Gastrocnemius medialis (tissue), 4 donors: Measurements from ENCODE around the gene LRRC1. TPM values are rescaled to one million over a fixed set of nuclear protein-coding genes. Genes with fewer than 3 reads are reported as not detected.

Source experiments
- ATAC-seq, 2 donors: fragments of 150-250 bp; one replicate each; pipeline ENCODE4 v1.9.1; 2016
- DNase-seq, 2 donors: peaks; one replicate each; pipeline ENCODE4 v3.0.0-alpha.2; 2019
- H3K27ac ChIP-seq, 4 donors: fragments of 200-600 bp; sonication (generic); 1 replicate in 1 of 4; 2 replicates in 3 of 4; pipeline ENCODE4 v1.5.1; 2016 to 2018; ENCODE audit warnings: mild to moderate bottlenecking in 2 of 4, moderate library complexity in 1 of 4
- H3K27me3 ChIP-seq, 3 donors: fragments of 200-600 bp; sonication (generic) in 2 of 3; 1 replicate in 1 of 3; 2 replicates in 2 of 3; pipeline versions ENCODE4 v1.5.1 to v1.6.0; 2016 to 2019; ENCODE audit warnings: mild to moderate bottlenecking in 1 of 3, moderate library complexity in 1 of 3
- H3K36me3 ChIP-seq, 2 donors: fragments of 200-600 bp; sonication (generic) in 1 of 2; one replicate each; pipeline ENCODE4 v1.5.1; 2017 to 2018
- H3K4me1 ChIP-seq, 2 donors: fragments of 200-600 bp; sonication (generic) in 1 of 2; one replicate each; pipeline ENCODE4 v1.5.1; 2016 to 2017; ENCODE audit warnings: mild to moderate bottlenecking in 2 of 2
- H3K4me3 ChIP-seq, 4 donors: fragments of 200-600 bp; sonication (generic) in 3 of 4; 1 replicate in 1 of 4; 2 replicates in 3 of 4; pipeline ENCODE4 v1.5.1; 2016 to 2019; ENCODE audit warnings: mild to moderate bottlenecking in 2 of 4
- H3K9me3 ChIP-seq, 3 donors: fragments of 200-600 bp; sonication (generic) in 2 of 3; 1 replicate in 1 of 3; 2 replicates in 2 of 3; pipeline ENCODE4 v1.5.1; 2016 to 2019
- CTCF ChIP-seq, 5 experiments: fragments of 450-650 bp in 3 of 5; fragments of 200-600 bp in 2 of 5; sonication (generic) in 2 of 5; IDR thresholded peaks in 4 of 5; conservative IDR thresholded peaks in 1 of 5; 1 replicate in 4 of 5; 2 replicates in 1 of 5; pipeline ENCODE4 v1.5.1; 2016 to 2019; ENCODE audit warnings: antibody characterized with exemption in 5 of 5, mild to moderate bottlenecking in 3 of 5, moderate library complexity in 3 of 5
- POLR2A ChIP-seq, 2 donors: fragments of 450-650 bp; IDR thresholded peaks; one replicate each; pipeline ENCODE4 v1.6.1; 2017; ENCODE audit warnings: antibody characterized with exemption in 2 of 2, mild to moderate bottlenecking in 2 of 2, moderate library complexity in 2 of 2
- in situ Hi-C, 4 donors: fragments of 200-750 bp; cut with MboI; loops; one replicate each; pipeline versions ENCODE4 v1.15.0 to v1.8.0; 2017; ENCODE audit warnings: low sequenced_read_pairs in 4 of 4
- intact Hi-C: fragments of 100-400 bp; cut with DNase I; formaldehyde crosslinking; loops from one replicate; pipeline ENCODE4 v1.15.1; 2023; ENCODE audit warnings: low total_unique reads
- total RNA-seq, 4 donors: library from RNA; depleted of rRNA; stranded (reverse); fragments of >200 nt; gene quantifications; one replicate each; pipeline versions ENCODE4 v1.1.0 to v1.2.3, GENCODE V29; 2016

LRRC1 gene
- total RNA-seq, 4 donors from 2014 or later = 0.67 to 8.5 (median 2.4) TPM

DNA sequence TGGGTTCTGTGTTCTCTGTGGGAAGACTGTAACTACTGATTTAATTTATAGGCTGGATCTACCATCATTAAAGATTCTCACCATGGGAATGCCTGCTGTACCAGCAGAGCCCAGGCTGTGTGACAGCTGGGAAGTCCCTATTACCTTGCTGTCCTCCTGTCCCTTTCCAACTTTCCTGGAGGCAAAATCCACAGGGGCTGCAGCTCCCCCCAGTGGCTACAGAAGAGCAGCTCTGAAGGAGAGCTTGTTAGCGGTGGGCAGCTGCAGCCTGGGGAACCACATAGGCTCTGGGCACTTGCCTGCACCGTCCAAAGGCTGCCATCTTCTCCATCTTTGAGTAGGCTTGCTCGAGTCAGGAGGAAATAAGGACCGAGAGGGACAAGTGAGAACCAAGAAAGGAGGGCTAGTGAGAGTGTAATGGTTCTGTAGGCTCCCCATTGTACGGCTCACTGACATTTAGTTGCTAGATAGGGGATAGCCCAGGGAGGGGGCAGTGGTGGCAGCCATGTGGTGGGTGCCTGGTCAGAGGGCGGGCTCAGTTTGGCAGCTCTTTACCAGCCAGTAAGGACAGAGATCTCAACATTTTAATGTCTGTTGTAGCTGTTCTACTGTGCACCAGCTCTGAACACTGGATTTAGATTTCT, 161.4 kb downstream of the LRRC1 start:
- TF ChIP-seq POLR2A (IDR thresholded peaks at IDR 0.05) (no peak), CTCF (IDR thresholded peaks at IDR 0.05 in 4 of 5, conservative IDR thresholded peaks at IDR 0.05 in 1 of 5) (peak in 3 of 5 experiments; percentile 30 to 42 (median 35))
- Histone ChIP-seq H3K4me3 (no peak overlapping the region), H3K36me3 (no peaks in the 10 kb centered on the region), H3K9me3 (no peaks in the 10 kb centered on the region), H3K27ac (no peak overlapping the region), H3K27me3 (no peaks in the 10 kb centered on the region), H3K4me1 (no peaks in the 10 kb centered on the region)
- ATAC-seq = peak; percentile 47 to 74
- intact Hi-C loops (loop anchor here (10.0 kb wide), 1 partner anchor 161 kb away; the partner anchor contains the start of gene LRRC1), in situ Hi-C loops (loop anchor here in 2 of 4 donors (25.0 kb wide), 1 partner anchor 1281 kb away; no protein-coding TSS in a partner anchor)
- peak in 1 of 2 donors; percentile 23 for DNase-seq

- no peaks in the 10 kb centered on the region for H3K9me3 ChIP-seq
- H3K4me1 ChIP-seq = no peaks in the 10 kb centered on the region
- in situ Hi-C loops = loop anchor here in 2 of 4 donors (25.0 kb wide), 1 partner anchor 1280 kb away; no protein-coding TSS in a partner anchor
- H3K27ac ChIP-seq = no peak overlapping the region
- DNase-seq (no peak), ATAC-seq (no peak)
- TF ChIP-seq POLR2A (IDR thresholded peaks at IDR 0.05) (no peak), CTCF (IDR thresholded peaks at IDR 0.05 in 4 of 5, conservative IDR thresholded peaks at IDR 0.05 in 1 of 5) (no peak)
- no peaks in the 10 kb centered on the region for H3K36me3 ChIP-seq
- no peaks in the 10 kb centered on the region for H3K27me3 ChIP-seq
- no peak overlapping the region for H3K4me3 ChIP-seq
- intact Hi-C loops = loop anchor here (10.0 kb wide), 1 partner anchor 162 kb away; the partner anchor contains the start of gene LRRC1
Measured at GRCh38 chr6:53956804-53957203, 162.0 kb downstream of the LRRC1 start.

DNA sequence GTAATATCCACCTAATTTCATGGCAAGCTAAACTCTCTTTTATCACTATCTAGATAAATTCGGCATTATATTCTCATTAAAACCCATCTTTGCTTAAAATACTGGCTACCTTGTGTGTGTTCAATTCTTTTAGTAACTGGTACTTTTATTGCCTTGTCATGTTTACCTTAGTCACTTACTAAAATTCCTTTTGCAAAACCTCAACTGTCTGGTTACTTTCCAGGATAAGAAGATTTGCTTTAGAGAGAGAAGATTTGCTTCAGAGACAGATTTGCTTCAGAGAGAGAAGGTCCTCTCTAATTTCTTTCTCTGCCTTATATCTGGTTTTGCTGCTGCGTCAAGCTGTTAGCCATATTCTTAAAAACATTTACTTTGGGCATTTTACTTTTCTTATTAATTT, 164.9 kb downstream of the LRRC1 start:
- Histone ChIP-seq H3K4me1 (no peaks in the 10 kb centered on the region), H3K27ac (no peak overlapping the region), H3K9me3 (no peaks in the 10 kb centered on the region), H3K27me3 (no peaks in the 10 kb centered on the region), H3K4me3 (no peak overlapping the region), H3K36me3 (no peaks in the 10 kb centered on the region)
- in situ Hi-C loops = loop anchor here in 2 of 4 donors (25.0 kb wide), 1 partner anchor 1278 kb away; no protein-coding TSS in a partner anchor
- no peak for TF ChIP-seq CTCF (IDR thresholded peaks at IDR 0.05 in 4 of 5, conservative IDR thresholded peaks at IDR 0.05 in 1 of 5)
- TF ChIP-seq POLR2A (IDR thresholded peaks at IDR 0.05) = no peak
- intact Hi-C loops = loop anchor here (10.0 kb wide), 1 partner anchor 165 kb away; the partner anchor contains the start of gene LRRC1
- ATAC-seq = no peak
- DNase-seq = no peak

GRCh38 chr6:53960311-53960710, 165.5 kb downstream of the LRRC1 start:
- no peaks in the 10 kb centered on the region for H3K9me3 ChIP-seq
- in situ Hi-C loops = loop anchor here in 2 of 4 donors (25.0 kb wide), 1 partner anchor 1277 kb away; no protein-coding TSS in a partner anchor
- no peaks in the 10 kb centered on the region for H3K36me3 ChIP-seq
- TF ChIP-seq CTCF (IDR thresholded peaks at IDR 0.05 in 4 of 5, conservative IDR thresholded peaks at IDR 0.05 in 1 of 5) = no peak
- TF ChIP-seq POLR2A (IDR thresholded peaks at IDR 0.05) = no peak
- no peaks in the 10 kb centered on the region for H3K27me3 ChIP-seq
- no peaks in the 10 kb centered on the region for H3K4me1 ChIP-seq
- H3K4me3 ChIP-seq = no peak overlapping the region
- H3K27ac ChIP-seq = no peak overlapping the region
- intact Hi-C loops = no loop called here
- ATAC-seq = no peak
- DNase-seq = no peak
